HG03520 (cell line): Measurements from ENCODE around the gene FLNB.
"Not testable (repeated sequence)": the region's sequence is repeated elsewhere in the genome, so short reads cannot be mapped to it uniquely, and the experiment has no call there.

ENCODE experiments used
- ATAC-seq: cut with Tn5 transposase; IDR thresholded peaks from one replicate; pipeline ENCODE4 v1.9.1; 2021; ENCODE audit warnings: mild to moderate bottlenecking, moderate library complexity; ENCODE audit not compliant: unreplicated experiment

The FLNB gene

DNA sequence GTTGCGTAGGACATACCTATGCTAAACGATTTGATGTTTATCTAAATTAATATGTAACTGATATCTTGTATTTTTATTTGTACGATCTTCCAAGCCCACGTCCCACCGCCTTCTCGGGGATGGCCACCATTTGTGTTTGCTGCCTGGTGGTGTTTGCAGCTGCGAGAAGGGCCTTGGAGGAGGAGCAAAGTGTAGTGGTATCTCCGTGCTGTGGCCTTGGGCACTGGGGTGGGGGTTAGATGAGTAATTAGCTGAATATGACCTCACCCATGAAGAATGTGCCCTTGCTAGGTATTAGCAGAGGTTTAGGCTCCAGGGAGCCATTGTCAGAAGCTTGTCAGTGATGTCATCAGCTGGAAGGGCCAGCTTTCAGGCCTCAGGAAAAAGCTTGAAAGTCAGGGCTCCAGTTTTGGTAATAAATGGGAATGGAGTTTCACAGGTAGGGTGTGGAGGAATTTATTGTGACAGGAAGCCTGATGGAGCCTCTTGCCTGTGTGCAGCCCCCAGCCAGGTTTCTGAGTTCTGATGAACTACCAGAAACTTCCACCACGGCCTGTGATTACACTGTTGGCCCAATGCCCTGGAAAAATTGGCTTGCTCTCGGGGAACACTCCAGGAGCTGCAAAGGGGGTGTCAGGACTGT lies 41.0 kb downstream of the FLNB start:
- no peak for ATAC-seq

DNA sequence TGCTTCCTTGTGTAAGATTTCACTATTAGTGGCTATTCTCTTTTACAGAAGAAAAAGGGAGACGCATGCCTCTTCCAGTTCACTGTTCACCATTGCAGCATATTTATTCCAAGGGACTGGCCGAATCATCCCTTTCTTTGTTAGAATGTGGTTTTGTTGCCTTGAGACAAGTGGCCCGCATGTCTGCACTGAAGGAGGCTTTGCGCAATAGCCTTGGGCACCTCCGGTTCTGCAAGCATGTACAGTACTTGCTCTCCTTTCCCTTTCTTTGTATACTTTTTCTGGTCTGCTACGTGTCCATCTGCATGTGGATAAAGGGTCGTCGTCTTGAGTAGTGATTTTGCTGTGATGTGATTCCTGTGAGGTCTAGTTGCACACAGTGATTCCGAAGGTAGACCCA lies 43.0 kb downstream of the FLNB start:
- no peak for ATAC-seq

DNA sequence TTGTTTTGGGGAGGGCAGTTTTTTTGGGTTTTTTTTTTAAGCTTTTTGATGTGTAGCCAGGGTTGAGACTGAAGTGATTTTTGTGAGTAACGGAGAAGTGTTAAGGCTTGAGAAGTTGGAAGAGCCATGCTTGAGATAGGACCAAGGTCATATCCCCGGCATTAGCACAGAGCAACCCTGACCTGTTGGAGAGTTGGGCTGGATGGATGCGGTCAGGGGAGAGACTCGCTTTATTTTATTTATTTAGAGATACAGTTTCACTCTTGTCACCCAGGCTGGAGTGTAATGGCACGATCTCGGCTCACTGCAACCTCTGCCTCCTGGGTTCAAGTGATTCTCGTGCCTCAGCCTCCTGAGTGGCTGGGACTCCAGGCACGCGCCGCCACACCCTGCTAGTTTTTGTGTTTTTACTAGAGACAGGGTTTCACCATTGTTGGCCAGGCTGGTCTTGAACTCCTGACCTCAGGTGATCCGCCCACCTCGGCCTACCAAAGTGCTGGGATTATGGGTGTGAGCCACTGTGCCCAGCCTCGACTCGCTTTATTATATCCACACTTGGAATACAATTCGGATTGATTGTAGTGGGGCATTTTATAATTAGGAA lies 43.5 kb downstream of the FLNB start:
- not testable (repeated sequence) for ATAC-seq

DNA sequence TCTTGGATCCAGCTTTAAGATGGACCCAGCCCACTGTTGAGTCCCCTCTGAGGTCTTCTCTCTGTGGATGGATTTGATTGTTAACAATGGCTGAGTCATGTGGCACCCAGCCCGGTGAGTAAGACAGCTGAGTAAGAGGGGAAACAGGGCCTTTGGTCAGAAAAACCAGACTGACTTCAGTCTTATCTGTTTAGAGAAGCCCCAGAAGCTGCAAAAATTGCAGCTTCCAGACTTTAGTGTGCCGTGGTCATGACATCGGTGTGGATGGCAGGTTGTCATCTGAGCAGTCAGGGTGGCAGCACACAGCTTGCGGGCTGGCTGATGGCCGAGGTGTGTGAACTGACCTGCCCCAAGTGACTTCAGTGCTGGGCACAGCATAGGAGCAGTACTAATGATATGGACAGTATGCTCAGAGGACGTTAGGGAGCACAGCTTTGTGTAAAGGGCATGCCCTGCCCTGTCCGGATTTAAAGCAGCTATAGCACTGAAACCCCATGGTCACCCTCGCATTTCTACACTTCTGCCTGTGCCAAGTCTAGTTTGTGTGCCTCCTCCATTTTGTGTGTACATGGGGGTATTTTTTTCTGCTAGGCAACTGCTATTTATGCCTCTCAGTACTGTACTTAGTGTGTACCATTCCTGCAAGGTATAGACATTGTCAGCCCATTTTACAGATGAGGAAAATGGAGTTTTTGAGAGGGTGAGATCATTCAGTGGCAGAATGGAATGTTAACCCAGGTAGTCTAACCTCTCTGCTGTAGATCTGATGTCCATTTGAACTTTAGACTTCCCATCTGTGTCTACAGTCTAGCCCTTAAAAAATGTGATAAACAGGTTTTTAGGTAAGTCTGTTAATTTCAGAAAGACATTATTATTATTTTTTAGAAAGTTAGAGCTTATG lies 44.4 kb downstream of the FLNB start:
- no peak for ATAC-seq

DNA sequence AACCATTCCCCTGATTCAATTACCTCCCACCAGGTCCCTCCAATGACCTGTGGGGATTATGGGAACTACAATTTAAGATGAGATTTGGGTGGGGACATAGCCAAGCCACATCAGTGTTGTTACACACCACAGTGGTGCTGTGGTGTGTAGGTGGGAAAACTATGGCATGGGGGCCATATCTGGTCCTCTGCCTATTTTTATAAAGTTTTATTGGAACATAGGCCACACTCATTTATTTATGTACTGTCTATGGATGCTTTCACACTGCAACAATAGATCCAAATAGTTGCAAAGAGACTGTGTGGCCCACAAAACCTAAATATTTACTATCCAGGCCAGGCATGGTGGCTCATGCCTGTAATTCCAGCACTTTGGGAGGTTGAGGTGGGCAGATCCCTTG lies 46.4 kb downstream of the FLNB start:
- ATAC-seq: no peak

DNA sequence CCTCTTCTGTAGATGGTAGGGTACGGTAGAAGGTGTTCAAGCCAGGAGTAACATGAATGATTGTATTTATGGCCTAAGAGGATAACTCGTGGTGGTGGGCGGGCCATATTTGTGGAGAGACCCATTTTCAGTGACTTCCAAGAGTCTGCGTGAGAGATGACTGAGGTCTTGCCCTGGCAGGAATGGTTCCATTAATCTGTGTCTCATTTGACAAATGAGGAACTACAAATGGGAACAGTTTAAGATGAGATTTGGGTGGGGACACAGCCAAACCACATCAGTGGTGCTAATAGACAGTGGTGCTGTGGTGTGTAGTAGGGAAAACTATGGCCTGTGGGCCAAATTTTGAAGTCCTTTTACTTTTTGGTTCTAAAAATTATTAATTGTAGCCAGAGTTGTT lies 47.1 kb downstream of the FLNB start:
- no peak for ATAC-seq

DNA sequence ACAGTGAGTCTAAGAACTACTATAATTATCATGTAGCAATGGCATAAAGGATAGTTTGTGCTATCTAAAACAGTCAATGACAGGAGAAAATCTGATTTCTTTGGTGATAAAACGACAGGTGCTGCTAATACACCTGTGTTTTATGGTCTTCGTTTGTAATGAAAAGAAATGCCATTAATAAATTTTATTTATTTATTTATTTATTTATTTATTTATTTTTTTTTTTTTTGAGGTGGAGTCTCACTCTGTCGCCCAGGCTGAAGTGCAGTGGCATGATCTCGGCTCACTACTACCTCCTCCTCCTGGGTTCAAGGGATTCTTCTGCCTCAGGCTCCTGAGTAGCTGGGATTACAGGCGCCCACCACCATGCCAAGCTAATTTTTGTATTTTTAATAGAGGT lies 47.7 kb downstream of the FLNB start:
- ATAC-seq: not testable (repeated sequence)

DNA sequence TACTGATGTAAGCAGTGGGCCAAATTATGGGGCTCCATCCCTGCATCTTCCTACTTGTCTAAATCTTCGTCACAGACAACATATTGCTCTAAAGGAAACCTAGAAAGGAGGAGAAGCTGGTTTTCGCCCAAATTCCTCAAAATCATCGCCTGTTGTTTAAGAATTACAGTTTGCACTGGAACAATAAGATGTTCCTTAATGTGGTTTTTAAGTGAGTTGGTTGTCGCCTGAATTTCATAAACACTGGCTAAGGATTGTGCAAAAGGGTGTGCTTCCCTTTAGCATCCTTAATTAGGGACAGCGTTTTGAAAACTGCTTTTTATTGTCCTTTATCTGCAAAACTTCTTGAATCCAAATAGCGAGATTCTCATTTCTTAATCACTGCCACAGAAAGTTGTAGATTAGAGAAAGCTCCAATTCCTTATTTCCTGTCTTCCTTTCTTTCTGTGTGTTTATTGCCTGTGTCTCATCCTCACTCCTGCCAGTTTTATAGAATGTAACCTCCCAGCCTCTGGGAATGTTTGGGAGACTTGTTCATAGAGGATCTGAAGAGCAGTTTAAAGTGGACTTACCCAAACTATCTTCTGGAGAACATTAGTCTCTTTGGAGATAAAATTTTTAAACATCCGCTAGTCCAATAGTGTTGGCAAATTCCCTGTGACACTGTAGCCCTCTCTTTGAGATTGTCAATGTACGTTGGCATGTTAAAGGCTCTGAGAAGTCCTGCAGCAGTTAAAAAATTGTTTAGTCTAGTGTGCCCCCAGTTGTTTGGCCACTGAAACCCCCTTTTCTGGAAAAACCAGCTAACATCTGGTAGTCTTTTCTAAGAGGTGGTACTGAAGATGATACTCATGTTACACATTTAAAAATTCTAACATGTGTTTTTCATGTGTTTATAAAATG lies 50.4 kb downstream of the FLNB start:
- no peak for ATAC-seq

DNA sequence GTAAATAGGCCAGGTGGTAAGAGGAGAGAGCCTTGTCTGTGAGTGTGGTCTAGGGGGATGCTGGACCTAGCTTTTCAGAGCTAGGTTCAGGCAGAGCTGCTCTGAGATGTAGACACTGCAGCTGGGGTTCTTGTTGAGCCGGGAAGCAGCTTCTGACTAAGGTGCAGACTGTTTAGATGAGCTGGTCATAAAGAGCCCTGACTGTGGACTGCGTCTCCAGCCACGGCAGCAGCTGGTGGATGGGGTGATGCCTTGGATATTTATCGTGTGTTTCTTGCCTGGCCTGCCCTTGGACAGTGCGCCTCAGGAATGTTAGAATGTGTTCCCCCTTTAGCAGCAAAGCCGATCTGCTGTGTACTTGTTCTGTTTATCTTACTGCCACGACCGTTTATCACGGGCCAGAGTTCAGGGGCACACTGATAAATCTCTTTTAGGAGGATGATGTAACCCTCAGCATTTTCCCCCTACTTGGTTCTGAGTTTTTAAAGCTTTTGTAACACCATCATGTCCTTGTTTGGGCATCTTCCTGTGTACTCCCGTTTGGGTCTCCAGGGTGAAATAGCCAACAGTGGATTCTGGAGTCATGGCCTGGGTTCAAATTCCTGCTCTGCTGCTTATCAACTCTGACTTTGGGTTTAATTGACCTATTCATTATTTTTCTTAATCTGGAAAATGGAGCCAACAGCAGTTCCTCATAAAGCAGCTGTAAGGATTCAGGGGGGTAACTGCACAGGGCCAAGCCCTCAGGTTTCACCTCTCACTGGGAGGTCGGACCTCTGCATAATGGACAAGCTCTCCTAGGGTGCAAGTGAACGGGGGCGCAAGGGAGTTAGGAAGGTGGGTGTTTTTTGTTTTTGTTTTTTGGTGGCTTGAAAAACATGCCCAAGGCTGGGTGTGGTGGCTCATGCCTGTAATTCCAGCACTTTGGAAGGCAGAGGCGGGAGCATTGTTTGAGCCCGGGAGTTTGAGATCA lies 51.4 kb downstream of the FLNB start:
- ATAC-seq: no peak

DNA sequence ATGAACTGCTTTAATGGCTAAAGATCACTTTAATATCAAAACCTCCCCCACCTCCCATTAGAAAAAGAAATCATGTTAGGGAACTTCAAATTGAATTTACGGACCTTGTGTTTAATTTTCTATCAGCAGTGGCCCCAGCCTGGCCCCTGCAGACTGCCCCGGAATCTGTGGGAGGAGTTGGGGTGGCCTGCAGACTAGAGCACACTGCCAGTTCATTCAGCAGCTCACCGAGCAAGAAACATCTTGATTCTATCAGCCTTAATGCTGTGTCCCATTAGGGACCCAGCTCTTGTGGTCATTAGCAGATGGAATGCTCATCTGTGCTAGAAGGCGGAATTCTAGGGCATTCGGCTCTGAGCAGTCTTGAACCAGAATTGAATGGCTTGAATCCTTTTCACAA lies 54.2 kb downstream of the FLNB start:
- no peak for ATAC-seq

DNA sequence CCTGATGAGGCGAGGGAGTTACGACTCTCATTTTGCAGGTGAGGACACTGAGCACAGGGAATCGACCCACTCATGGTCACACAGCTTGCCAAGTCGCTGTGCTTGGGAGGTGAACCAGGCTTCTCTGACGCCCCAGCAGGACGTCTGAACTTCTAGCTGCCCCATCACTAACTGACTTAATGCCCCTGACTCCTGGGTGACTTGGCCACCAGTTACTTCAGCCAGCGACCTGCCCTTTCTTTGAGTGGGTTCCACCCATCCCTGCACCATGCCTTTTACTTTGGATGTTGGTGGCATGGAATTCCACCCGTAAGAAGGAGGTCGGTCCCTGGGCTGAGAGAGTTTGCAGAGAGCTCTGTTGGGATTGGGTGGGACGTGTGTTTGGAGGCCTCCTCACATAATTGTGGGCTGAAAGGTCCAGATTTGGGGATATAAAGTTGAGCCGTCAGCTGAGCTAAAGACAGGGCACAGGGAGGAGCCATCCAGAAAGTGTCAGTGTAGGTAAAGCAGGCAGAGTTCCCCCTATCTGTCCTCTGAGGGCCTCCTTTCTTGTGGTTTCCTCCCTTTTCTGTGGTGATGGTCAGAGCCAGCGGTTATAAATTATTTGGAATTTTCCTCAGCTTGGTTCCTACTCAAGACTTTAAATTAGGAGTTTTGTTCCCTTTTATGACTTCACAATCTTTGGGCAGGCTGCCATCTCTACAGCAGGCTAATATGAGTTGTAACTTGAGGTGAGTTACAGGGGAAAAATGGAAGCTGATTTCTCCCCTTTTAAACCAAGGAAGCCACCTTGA lies 55.0 kb downstream of the FLNB start:
- no peak for ATAC-seq

DNA sequence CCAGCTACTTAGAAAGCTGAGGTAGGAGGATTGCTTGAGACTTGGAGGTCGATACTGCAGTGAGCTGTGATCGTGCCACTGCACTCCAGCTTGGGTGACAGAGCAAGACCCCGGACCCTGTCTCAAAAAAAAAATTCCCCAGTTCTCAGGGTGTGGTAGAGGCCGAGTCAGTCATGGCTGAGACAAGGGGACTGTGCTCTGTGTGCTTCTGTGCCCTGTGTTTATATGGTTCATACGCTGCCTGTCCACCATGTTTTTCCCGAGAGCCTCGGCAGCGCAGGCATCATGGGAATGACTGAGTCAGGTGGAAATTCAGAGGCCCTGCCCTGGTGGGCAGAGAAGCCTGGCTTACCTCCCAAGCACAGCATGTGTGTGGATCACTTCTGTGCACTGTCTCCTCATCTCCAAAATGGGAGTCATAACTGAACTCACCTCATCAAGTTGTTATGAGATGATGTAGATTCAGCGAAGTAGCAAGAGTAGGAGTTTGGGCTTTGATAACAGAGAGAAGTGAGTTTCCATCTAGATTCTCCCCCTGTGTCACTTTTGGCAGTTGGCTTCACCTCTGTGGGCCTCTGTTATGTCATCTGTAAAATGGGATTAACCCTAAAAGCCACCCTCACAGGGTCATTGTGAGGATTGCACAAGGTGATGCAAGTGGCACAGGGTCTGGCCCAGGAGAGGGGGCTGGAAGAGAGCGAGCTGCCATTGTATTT lies 56.9 kb downstream of the FLNB start:
- no peak for ATAC-seq

DNA sequence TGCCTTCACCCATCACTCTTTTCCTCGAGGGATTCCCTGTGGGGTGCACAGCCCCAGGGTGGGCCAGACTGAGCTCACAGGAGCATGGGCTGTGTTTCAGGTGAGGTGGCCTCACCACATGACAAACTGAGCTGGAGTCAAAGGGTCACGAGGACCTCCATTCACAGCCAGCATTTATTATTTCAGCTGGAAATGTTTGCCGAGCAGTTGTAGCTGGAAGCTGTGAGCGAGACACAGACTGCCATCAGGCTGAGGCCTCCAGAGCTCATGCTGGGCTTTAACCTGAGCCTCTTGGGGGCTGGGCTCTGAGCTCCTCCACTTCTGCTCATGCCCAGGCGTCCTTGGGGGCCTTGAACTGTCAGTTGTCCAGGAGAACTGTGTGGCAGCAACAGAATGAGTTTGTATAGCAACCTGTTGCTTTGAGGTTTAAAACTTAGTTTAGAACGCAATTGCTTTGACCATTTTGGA lies 57.5 kb downstream of the FLNB start:
- no peak for ATAC-seq

DNA sequence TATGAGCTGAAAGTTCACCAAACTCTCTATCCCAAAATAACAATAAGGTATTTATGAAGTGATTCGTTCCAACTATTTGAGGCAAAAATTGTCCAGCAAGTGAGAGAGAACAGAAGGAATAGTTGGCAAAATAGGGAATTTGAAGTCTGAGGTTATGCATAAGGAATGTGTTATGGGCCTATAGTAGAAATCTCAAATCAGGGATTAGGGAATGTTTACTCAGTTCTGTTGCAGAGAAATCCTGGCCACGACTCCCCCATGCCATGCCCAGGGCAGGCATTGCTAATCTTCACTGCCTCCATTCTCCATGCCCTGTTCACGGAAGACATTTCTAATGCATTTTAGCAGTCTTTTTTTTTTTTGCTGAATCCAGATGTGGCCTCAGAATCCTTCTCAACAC lies 58.6 kb downstream of the FLNB start:
- no peak for ATAC-seq

DNA sequence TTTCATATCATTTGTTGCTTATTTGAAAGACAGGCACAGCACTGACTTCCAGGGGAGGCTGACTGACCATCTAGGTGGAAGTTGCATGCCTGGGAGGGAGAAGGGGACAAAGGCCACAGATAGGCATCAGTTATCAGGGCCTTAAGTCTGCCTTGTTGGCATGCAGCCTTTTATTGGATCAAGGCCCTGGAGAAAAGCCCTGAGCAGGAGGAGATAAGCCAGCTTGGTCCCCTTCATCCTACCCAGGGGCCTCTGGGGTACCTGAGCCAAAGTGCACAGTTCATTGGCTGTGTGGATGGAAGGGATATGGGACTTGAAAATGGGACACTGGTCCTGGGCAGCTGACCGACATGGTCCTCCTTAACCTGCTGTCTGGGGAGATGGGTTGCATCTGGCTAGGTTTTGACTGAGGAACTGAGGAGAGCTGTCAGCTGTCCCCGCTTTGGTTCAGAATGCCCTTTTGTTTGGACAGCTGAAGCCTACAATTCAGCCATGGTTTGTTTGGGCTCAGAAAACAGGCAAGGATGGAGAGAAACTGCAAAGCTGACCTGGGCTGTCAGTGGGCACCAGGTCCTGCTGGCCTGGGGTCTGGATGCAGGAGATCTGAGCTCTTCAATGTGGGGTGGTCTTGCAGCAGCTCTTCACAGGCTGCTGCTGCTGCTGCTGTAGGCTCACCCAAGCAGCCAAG lies 60.0 kb downstream of the FLNB start:
- no peak for ATAC-seq

DNA sequence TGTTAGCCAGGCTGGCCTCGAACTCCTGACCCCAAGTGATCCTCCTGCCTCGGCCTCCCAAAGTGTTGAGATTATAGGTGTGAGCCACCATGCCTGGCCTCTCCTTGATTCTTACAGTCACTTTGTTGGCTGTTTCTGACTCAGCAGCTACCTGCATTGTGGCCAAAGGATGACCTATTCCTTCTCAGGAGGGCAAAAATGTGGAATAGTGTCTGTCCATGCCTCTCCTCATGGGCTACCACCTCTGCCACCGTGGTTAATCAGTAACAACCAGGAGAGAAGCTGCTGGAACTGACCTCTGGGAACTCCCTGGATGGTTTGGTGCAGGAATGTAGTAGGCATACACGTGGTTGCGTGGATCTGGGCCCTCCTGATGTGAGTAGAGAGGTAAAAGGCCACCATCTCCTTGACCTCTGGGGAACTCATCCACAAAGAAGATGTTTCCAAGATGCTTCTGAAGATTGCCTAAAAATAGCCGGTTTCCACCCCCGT lies 63.3 kb downstream of the FLNB start:
- no peak for ATAC-seq

DNA sequence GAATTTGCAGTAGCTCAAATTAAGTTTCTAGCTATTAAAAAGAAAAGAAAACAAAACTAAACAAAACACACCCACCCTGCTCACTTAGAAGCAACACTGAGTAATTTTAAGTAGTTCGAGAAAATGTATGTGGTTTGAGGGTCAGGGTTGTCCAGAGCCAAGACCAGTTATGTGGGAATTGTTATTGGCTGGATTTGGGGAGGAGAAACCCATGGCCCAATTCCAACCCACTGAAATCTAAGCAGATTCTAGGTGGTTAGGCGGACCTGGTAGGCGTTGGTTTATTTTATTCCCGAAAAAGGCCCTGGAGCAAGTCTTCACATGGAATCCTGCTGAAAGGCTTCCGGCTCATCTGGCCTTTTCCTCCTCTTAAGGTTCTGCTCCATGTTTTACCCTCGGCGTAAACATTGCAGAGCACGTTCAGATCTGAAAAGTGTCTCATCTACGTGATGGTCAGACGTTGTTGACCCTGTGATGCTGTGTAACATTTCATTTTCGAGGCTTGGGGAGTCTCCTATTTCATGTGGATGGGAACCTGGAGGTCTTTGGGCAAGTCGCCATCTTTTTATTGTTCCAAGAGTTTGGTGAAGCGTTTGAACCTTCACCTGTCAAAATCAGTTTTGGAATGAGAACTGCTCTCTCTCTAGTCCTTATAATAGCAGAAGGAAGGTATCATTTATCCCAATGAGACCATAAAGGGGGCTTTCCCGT lies 64.0 kb downstream of the FLNB start:
- no peak for ATAC-seq
